Esophagus squamous epithelium (tissue), 4 donors: ENCODE data around the gene IP6K3.

Experiments
- CTCF ChIP-seq, 6 experiments: fragments of 450-650 bp in 4 of 6; fragments of 200-600 bp in 2 of 6; sonication (generic) in 2 of 6; IDR thresholded peaks; one replicate each; pipeline ENCODE4 v1.5.1; 2016 to 2019; ENCODE audit warnings: antibody characterized with exemption in 6 of 6, mild to moderate bottlenecking in 4 of 6, moderate library complexity in 4 of 6
- POLR2A ChIP-seq, 4 donors: fragments of 450-650 bp; IDR thresholded peaks; one replicate each; pipeline ENCODE4 v1.6.1; 2017; ENCODE audit warnings: antibody characterized with exemption in 4 of 4, mild to moderate bottlenecking in 4 of 4, moderate library complexity in 3 of 4

DNA sequence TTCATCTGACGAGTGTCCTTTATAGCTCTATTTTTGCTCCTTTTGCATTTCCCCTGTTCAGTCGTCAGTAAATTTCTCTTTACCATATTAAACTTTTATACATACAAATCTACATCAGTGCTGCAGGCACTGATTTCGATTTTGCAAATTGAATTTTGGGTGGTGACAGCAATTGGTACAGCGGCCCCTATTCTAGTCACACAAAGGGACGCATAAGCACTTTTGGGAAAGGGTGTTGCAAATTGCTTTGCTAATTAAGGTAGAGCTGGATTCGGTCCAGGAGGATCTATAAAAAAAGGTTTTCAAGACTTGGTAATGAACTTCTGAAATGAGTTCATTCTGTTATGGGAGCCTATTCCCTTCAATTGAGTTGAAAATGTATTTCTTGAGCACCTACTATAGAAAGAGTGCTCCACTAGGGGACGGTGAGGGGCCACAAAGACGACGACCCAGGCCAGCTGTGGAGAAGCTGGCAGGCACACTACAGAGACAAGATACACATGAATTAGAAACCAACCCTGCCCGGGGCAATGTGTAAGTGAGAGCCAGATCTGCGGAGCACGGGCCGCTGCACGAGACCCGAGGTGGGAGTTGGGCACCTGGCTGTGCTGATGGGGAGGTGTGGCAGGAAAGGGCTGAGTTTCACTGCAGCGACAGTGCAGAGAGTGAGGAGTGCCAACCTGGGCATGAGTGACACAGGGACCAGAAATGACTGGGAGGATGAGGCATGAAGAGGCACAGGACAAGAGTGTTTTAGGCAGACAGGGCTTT, 40.6 kb downstream of the IP6K3 start:
- TF ChIP-seq POLR2A (IDR thresholded peaks at IDR 0.05) (no peak), CTCF (IDR thresholded peaks at IDR 0.05) (no peak)
